ENCODE measurements around the gene TET3. TPM values are rescaled to one million over a fixed set of nuclear protein-coding genes. Genes with fewer than 3 reads are reported as not detected.
A peak's percentile ranks its signal among the peaks of the same experiment; 100 is the strongest.

The TET3 gene
- total and polyA plus RNA-seq, 2 of the 4 experiments (the other 2 are of a cell fraction): 1.6 to 1.8 TPM

GRCh38 chr2:74004212-74005182, 19.8 kb downstream of the TET3 start:
- Histone ChIP-seq H3K4me3 (ENCODE audit: insufficient read depth, low read depth, low read length) (no peak overlapping the region), H2BK120ac (ENCODE audit: low read depth, low read length) (peak overlapping the region; percentile 56), H3K9me3 (ENCODE audit: control insufficient read depth, insufficient read depth, low read length) (no peaks in the 10 kb centered on the region), H3K4me1 (ENCODE audit: control insufficient read depth, insufficient read depth, low read length) (peaks cover 38% of the 10 kb centered on the region), H2AFZ (replicated peaks; ENCODE audit: low read length, poor library complexity) (peak overlapping the region; percentile 39), H3K79me1 (ENCODE audit: low read depth in 1 of 2, low read length in 2 of 2) (peaks cover 39 to 90% of the 10 kb centered on the region in 2 experiments), H2BK20ac (ENCODE audit: low read depth, low read length) (peak overlapping the region; percentile 46), H3K9ac (ENCODE audit: low read depth, low read length) (peak overlapping the region; percentile 35; the same call in 1 of the 2 replicates), H3K4me2 (ENCODE audit: low read depth, low read length) (peak overlapping the region; percentile 97; the same call in 1 of the 2 replicates), H2AK5ac (ENCODE audit: low read depth, low read length) (peak overlapping the region; percentile 83; the same call in 1 of the 2 replicates), H3K4ac (ENCODE audit: low read depth, low read length) (peak overlapping the region; percentile 85), H3K23ac (ENCODE audit: low read depth, low read length) (peak overlapping the region; percentile 28), H3K56ac (ENCODE audit: extremely low read depth, insufficient read depth, low read length) (no peak overlapping the region), H4K5ac (ENCODE audit: low read depth, low read length) (no peak overlapping the region; the same call in 1 of the 2 replicates), H3K27me3 (ENCODE audit: control insufficient read depth, insufficient read depth, low read length) (no peaks in the 10 kb centered on the region), H3K14ac (replicated peaks; ENCODE audit: low read depth, low read length) (peak overlapping the region; percentile 67; the same call in 1 of the 2 replicates), H3K36me3 (ENCODE audit: control insufficient read depth, insufficient read depth, low read length) (peaks cover 9% of the 10 kb centered on the region), H3K9me1 (ENCODE audit: insufficient read depth, low read length) (peaks cover 38% of the 10 kb centered on the region), H4K20me1 (ENCODE audit: insufficient read depth, low read length) (peaks cover 81% of the 10 kb centered on the region), H3K18ac (ENCODE audit: low read depth, low read length) (no peak overlapping the region), H2BK5ac (ENCODE audit: low read depth, low read length, poor library complexity, severe bottlenecking) (peak overlapping the region; percentile 8), H2BK15ac (ENCODE audit: low read depth, low read length) (no peak overlapping the region), H4K8ac (ENCODE audit: low read depth in 2 of 2, low read length in 2 of 2) (peak overlapping the region in 1 of 2 experiments; percentile 47; a peak in 1 of 4 replicates), H2AK9ac (replicated peaks; ENCODE audit: low read depth, low read length, poor library complexity) (peak overlapping the region; percentile 86), H3K27ac (ENCODE audit: insufficient read depth, low read length) (no peak overlapping the region; the same call in 1 of the 2 replicates), H4K91ac (ENCODE audit: insufficient read depth, low read depth, low read length) (peak overlapping the region; percentile 67)
- WGBS, 2 experiments (ENCODE audit: extremely low coverage in 2 of 2, insufficient read length in 1 of 2): 0% methylated on average over 1 of the region's 18 CpGs; no CpG with 5 or more reads in 1 of the 2 experiments
- dilution Hi-C loops (cut with HindIII; ENCODE audit: low sequenced_read_pairs, unreplicated experiment): no loop called here
- ChIA-PET CTCF (no interaction called here), POLR2A (ENCODE audit: unreplicated experiment) (interaction anchor here (0.5 to 0.6 kb wide), 2 partner anchors 9 to 118 kb away, joined by 3 to 9 read pairs; no protein-coding TSS in a partner anchor)
- intact Hi-C loops (cut with micrococcal nuclease): loop anchor here (5.0 kb wide), 1 partner anchor 77 kb away; the partner anchor contains the start of gene DGUOK
- no TSS peak for BruUV-seq (replicated peaks)
- in situ Hi-C loops (cut with MboI; ENCODE audit: low sequenced_read_pairs): no loop called here
- DNase-seq (no peak), ATAC-seq (ENCODE audit: low read depth) (no peak)
- TF ChIP-seq CHD1 (IDR thresholded peaks at IDR 0.05; ENCODE audit: low read depth, low read length): no peak
- no peak for TF ChIP-seq NFE2L2 (IDR thresholded peaks at IDR 0.05; ENCODE audit: low read depth, low read length)
- no peak for TF ChIP-seq BHLHE40 (IDR thresholded peaks at IDR 0.05; ENCODE audit: low read depth, low read length)
